ENCODE measurements around the gene CARMIL3.
"Not testable (repeated sequence)": the region's sequence is repeated elsewhere in the genome, so short reads cannot be mapped to it uniquely, and the experiment has no call there.

The CARMIL3 gene

DNA sequence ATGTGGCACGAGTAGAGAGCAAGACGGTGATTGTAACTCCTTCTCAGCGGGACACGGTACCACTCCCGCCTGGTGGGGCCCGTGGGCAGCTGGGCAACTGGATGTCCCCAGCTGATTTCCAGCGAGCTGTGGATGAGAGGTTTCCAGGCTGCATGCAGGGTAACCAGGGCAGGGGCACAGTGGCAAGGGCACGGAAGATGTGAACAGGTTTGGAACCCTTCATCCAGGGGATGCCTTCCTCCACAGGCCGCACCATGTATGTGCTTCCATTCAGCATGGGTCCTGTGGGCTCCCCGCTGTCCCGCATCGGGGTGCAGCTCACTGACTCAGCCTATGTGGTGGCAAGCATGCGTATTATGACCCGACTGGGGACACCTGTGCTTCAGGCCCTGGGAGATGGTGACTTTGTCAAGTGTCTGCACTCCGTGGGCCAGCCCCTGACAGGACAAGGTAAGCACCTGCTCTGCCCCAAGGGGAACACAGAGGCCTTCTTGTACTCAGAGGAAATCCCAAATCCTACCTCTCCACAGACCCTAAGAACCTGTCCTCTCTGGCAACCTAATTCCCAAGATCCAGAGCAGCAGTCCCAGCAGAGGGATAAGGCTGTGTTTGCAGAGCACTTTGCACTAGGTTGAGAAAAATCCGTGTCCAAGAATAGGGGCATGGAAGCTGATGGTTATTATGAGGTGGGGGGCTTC is 46.6 kb downstream of the CARMIL3 start:
- H3K9ac ChIP-seq (ENCODE audit: low read length), result no peak overlapping the region
- H3K4me1 ChIP-seq (ENCODE audit: control insufficient read depth, insufficient read depth, low read length), result peaks cover 20% of the 10 kb centered on the region
- no peak overlapping the region for H3K4me3 ChIP-seq (ENCODE audit: low read length)
- no peaks in the 10 kb centered on the region for H3K9me3 ChIP-seq (ENCODE audit: control insufficient read depth, low read length)
- H3K36me3 ChIP-seq (ENCODE audit: control insufficient read depth, insufficient read depth, low read length), result peaks cover 9% of the 10 kb centered on the region
- H3K27me3 ChIP-seq (ENCODE audit: control insufficient read depth, insufficient read depth, low read length), result no peaks in the 10 kb centered on the region

DNA sequence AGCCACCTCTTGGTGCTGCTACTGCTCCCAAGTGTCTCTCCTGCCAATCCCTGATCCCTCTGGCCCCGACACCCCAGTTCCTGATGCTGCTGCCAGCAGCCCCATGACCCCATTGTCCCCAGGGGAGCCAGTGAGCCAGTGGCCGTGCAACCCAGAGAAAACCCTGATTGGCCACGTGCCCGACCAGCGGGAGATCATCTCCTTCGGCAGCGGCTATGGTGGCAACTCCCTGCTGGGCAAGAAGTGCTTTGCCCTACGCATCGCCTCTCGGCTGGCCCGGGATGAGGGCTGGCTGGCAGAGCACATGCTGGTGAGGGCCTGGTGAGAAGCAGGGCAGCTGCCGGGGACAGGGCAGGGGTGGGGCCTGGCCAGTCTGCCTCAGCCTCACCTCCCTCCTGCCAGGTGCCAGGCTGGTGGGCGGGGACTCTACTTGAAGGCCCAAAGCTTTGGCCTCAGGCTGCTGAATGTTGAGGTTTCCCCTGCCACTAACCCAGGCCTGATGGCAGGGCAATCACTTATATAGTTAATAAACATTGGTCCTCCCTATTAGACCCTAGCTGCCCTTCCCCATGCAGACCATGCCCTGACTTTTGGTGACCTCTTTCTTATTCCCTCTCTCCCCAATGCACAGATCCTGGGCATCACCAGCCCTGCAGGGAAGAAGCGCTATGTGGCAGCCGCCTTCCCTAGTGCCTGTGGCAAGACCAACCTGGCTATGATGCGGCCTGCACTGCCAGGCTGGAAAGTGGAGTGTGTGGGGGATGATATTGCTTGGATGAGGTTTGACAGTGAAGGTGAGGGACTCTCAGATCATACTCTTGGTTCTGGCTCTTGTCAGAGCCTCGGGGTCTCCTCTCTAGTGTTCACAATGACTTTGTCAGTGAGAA is 47.4 kb downstream of the CARMIL3 start:
- Histone ChIP-seq H3K27me3 (ENCODE audit: control insufficient read depth, insufficient read depth, low read length) (no peaks in the 10 kb centered on the region), H3K4me3 (ENCODE audit: low read length) (no peak overlapping the region), H3K36me3 (ENCODE audit: control insufficient read depth, insufficient read depth, low read length) (peaks cover 9% of the 10 kb centered on the region), H3K9me3 (ENCODE audit: control insufficient read depth, low read length) (no peaks in the 10 kb centered on the region), H3K4me1 (ENCODE audit: control insufficient read depth, insufficient read depth, low read length) (peaks cover 15% of the 10 kb centered on the region), H3K9ac (ENCODE audit: low read length) (no peak overlapping the region)

DNA sequence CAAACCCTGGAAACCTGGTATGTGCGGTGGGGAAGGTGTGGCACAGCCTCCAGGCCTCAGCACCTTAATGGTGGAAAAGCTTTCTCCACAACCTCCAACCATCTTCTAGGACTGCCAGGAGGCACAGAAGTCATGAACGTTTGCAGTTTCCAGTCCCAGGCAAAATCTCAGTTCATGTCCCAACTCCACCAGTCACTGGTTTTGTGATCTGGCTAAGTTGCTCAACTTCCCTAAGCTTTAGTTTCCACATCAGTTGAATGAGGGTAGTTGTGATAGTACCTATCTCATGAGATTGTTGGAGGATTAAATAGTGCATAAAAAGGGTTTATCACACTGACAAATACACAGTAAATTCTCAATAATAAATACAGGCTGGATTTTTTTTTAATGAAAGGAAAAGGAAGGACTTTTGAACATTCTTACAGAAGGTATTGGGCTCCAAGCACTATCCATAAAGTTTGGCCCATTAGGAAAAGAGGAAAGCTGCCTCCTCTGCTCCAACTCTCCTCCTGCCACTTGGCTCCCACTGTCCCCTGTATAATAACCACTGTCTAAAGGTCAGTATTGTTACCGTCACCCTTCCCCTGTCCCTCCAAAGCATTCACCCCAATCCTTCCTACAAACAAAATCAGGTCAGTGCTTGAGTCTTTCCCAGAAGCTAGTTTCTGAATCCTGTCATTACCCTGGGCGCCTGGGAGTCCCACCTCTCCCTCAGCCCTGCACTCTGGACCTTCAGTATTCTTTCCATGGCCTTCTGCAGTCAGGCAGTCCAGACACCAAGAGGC is 48.6 kb downstream of the CARMIL3 start:
- no peak overlapping the region for H3K4me3 ChIP-seq (ENCODE audit: low read length)
- H3K36me3 ChIP-seq (ENCODE audit: control insufficient read depth, insufficient read depth, low read length), result peaks cover 9% of the 10 kb centered on the region
- peaks cover 10% of the 10 kb centered on the region for H3K4me1 ChIP-seq (ENCODE audit: control insufficient read depth, insufficient read depth, low read length)
- H3K9me3 ChIP-seq (ENCODE audit: control insufficient read depth, low read length), result no peaks in the 10 kb centered on the region
- H3K27me3 ChIP-seq (ENCODE audit: control insufficient read depth, insufficient read depth, low read length), result no peaks in the 10 kb centered on the region
- H3K9ac ChIP-seq (ENCODE audit: low read length), result no peak overlapping the region

DNA sequence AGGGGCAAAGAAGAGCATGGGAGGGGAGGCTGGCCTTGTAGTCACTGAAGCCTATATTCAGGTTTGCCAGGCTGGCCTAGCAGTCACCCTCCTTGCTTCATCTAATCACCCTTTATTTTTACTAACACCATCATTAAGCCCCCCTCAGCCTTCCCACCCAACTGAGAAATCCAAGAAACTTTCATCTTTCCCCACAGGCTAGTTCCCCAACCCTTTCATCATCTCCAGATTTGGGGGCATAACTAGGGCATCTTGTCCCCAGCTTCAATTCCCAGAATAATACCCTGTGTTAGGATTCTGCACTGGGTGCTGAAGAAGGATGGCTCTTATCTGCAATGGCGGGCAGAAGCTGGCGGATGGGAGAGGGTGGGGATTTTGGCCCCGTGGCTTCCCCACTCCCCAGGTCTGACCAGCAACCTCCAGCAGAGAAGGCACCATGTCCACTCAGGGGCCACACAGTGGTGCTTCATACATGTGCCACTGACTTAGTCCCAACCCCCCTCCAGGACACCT is 49.2 kb downstream of the CARMIL3 start:
- no peaks in the 10 kb centered on the region for H3K9me3 ChIP-seq (ENCODE audit: control insufficient read depth, low read length)
- H3K27me3 ChIP-seq (ENCODE audit: control insufficient read depth, insufficient read depth, low read length), result no peaks in the 10 kb centered on the region
- H3K9ac ChIP-seq (ENCODE audit: low read length), result no peak overlapping the region
- H3K36me3 ChIP-seq (ENCODE audit: control insufficient read depth, insufficient read depth, low read length), result peaks cover 9% of the 10 kb centered on the region
- H3K4me1 ChIP-seq (ENCODE audit: control insufficient read depth, insufficient read depth, low read length), result peaks cover 6% of the 10 kb centered on the region
- no peak overlapping the region for H3K4me3 ChIP-seq (ENCODE audit: low read length)

DNA sequence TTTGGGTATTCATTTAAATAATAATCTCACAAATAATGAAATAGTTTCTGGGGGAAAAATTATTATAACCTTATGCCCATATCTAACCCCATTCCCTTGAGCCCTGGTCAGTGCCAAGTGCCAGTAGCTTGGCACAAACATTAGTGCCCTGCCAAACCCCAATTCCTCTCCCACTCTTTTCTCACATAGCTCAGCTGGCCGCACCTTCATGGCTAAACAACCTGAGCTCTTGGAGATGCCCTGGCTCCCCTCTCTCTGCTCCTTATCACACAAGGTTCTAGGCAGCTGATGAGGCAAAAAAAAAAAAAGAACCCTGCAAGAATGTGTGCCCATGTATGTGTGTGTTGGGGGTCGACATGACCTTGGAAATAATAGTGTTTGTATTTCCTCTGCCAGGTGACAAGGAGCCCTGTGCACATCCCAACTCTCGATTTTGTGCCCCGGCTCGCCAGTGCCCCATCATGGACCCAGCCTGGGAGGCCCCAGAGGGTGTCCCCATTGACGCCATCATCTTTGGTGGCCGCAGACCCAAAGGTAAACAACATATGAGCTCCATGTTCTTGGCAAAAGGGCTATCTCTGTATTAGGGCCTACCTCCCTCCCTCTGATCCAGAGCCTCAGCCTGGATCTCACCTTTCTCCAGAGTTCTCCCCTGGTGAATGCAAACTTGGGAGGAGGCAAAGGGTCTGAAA is 50.7 kb downstream of the CARMIL3 start:
- Histone ChIP-seq H3K9ac (ENCODE audit: low read length) (no peak overlapping the region), H3K4me1 (ENCODE audit: control insufficient read depth, insufficient read depth, low read length) (peaks cover 6% of the 10 kb centered on the region), H3K4me3 (ENCODE audit: low read length) (no peak overlapping the region), H3K27me3 (ENCODE audit: control insufficient read depth, insufficient read depth, low read length) (no peaks in the 10 kb centered on the region), H3K36me3 (ENCODE audit: control insufficient read depth, insufficient read depth, low read length) (peaks cover 9% of the 10 kb centered on the region), H3K9me3 (ENCODE audit: control insufficient read depth, low read length) (no peaks in the 10 kb centered on the region)

DNA sequence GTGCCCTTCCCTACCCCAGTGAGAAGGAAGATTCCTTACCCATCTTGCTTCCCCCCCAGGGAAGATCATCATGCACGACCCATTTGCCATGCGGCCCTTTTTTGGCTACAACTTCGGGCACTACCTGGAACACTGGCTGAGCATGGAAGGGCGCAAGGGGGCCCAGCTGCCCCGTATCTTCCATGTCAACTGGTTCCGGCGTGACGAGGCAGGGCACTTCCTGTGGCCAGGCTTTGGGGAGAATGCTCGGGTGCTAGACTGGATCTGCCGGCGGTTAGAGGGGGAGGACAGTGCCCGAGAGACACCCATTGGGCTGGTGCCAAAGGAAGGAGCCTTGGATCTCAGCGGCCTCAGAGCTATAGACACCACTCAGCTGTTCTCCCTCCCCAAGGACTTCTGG is 51.6 kb downstream of the CARMIL3 start:
- H3K9ac ChIP-seq (ENCODE audit: low read length), result no peak overlapping the region
- no peaks in the 10 kb centered on the region for H3K27me3 ChIP-seq (ENCODE audit: control insufficient read depth, insufficient read depth, low read length)
- H3K9me3 ChIP-seq (ENCODE audit: control insufficient read depth, low read length), result no peaks in the 10 kb centered on the region
- H3K36me3 ChIP-seq (ENCODE audit: control insufficient read depth, insufficient read depth, low read length), result peaks cover 4% of the 10 kb centered on the region
- no peak overlapping the region for H3K4me3 ChIP-seq (ENCODE audit: low read length)
- peaks cover 6% of the 10 kb centered on the region for H3K4me1 ChIP-seq (ENCODE audit: control insufficient read depth, insufficient read depth, low read length)

DNA sequence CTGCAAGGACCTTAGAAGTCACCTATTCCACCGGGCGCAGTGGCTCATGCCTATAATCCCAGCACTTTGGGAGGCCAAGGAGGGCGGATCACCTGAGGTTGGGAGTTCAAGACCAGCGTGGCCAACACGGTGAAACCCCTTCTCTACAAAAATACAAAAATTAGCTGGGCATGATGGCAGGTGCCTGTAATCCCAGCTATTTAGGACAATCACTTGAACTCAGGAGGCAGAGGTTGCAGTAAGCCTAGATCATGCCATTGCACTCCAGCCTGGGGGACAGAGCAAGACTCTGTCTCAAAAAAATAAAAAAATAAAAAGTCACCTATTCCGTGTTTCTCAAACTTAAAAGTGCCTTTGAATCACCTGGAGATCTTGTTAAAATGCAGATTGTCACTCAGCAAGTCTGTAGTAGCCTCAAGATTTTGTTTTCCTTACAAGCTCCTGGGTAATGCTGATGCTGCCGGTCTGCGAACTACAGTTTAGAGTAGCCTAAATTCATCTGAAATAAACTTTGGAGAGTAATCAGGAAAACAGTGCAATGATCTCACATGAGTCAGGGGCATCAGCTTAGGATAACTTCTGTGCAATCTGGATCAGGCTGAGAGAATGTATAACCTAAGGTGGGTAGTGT is 53.9 kb downstream of the CARMIL3 start:
- not testable (repeated sequence) for H3K27me3 ChIP-seq (ENCODE audit: control insufficient read depth, insufficient read depth, low read length); H3K4me3 ChIP-seq (ENCODE audit: low read length); H3K9me3 ChIP-seq (ENCODE audit: control insufficient read depth, low read length); H3K36me3 ChIP-seq (ENCODE audit: control insufficient read depth, insufficient read depth, low read length); H3K9ac ChIP-seq (ENCODE audit: low read length); H3K4me1 ChIP-seq (ENCODE audit: control insufficient read depth, insufficient read depth, low read length)

DNA sequence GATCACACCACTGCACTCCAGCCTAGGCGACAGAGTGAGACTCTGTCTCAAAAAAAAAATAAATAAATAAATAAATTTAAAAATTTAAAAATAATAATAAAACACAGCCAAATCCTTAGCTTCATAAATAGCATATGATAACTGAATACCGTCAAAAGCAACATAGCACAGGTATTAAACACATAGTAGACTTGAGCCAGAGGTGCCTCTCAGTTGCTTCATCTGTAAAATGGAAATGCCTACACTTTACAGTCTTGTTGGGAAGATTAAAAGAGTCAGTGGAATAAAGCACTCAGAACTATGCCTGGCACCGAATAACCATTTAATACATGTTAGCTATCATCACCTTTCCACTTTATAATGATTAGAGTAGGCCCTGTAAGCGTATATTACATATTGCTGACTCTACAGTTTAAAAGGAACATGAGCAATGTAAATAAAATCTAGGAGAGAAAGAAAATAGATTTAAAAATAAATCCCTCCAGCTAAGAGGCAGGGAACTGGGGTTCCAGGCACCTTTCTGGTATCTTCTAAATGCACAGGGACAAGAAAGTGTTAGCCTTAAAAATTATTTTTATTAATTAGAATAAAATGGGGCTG is 55.0 kb downstream of the CARMIL3 start:
- H3K4me1 ChIP-seq (ENCODE audit: control insufficient read depth, insufficient read depth, low read length), result peaks cover 5% of the 10 kb centered on the region
- H3K9me3 ChIP-seq (ENCODE audit: control insufficient read depth, low read length), result no peaks in the 10 kb centered on the region
- H3K9ac ChIP-seq (ENCODE audit: low read length), result no peak overlapping the region
- no peak overlapping the region for H3K4me3 ChIP-seq (ENCODE audit: low read length)
- no peaks in the 10 kb centered on the region for H3K27me3 ChIP-seq (ENCODE audit: control insufficient read depth, insufficient read depth, low read length)
- H3K36me3 ChIP-seq (ENCODE audit: control insufficient read depth, insufficient read depth, low read length), result no peaks in the 10 kb centered on the region

DNA sequence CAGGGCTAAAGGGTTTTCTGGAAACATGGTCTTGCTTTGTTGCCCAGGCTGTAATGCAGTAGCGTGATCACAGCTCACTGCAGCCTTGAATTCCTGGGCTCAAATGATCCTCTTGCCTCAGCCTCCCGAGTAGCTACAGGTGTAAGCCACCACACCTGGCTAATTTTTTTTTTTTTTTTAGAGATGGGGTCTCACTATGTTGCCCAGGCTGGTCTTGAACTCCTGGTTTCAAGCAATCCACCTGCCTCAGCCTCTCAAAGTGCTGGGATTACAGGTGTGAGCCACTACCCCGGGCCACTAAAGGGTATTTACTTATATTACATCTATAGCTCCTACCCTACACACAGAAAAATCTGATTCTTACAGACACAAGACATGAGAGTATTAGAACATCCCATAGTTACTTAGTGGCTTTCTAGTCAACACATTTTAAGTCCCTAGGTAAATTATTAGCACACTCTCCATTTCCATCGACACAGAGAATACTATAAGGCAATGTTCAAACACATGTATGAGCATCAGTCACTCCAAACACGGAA is 56.6 kb downstream of the CARMIL3 start:
- no peaks in the 10 kb centered on the region for H3K9me3 ChIP-seq (ENCODE audit: control insufficient read depth, low read length)
- peaks cover 7% of the 10 kb centered on the region for H3K4me1 ChIP-seq (ENCODE audit: control insufficient read depth, insufficient read depth, low read length)
- no peaks in the 10 kb centered on the region for H3K36me3 ChIP-seq (ENCODE audit: control insufficient read depth, insufficient read depth, low read length)
- no peak overlapping the region for H3K9ac ChIP-seq (ENCODE audit: low read length)
- H3K27me3 ChIP-seq (ENCODE audit: control insufficient read depth, insufficient read depth, low read length), result no peaks in the 10 kb centered on the region
- no peak overlapping the region for H3K4me3 ChIP-seq (ENCODE audit: low read length)

DNA sequence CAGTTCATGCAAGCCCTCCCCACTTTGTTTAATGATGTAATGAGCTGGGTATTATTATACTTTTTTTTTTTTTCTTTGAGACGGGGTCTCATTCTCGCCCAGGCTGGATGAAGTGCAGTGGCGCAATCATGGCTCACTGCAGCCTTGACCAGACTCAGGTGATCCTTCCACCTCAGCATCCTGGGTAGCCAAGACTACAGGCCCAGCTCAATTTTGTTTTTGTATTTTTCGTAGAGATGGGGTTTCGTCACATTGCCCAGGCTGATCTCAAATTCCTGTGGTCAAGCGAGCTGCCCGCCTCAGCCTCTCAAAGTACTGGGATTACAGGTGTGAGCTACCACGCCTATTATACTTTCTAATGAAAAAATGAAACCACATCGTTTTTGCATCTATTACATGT is 58.3 kb downstream of the CARMIL3 start:
- Histone ChIP-seq H3K4me3 (ENCODE audit: low read length) (no peak overlapping the region), H3K4me1 (ENCODE audit: control insufficient read depth, insufficient read depth, low read length) (peaks cover 11% of the 10 kb centered on the region)

DNA sequence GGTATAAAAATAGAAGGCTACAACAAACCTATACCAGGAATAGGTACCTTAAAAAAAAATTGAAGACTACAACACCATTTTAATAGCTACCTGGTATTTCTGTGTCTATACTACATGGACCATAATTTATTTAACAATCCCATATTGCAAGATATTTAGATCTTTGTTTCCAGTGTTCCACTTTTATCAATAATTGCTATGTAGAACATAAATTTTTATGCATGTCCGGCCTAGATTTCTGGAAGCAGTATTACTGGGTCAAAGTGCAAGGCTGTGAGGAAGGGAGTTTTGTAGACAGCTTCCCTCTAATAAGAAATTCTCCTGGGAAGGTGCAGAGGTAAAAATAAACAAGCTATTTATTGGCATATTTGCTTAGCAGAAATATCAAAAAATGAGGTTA is 58.7 kb downstream of the CARMIL3 start:
- H3K4me3 ChIP-seq (ENCODE audit: low read length), result no peak overlapping the region

More for the DNA sequence above, 58.3 kb downstream of the CARMIL3 start:
- Histone ChIP-seq H3K9ac (ENCODE audit: low read length) (no peak overlapping the region), H3K9me3 (ENCODE audit: control insufficient read depth, low read length) (no peaks in the 10 kb centered on the region), H3K27me3 (ENCODE audit: control insufficient read depth, insufficient read depth, low read length) (no peaks in the 10 kb centered on the region), H3K36me3 (ENCODE audit: control insufficient read depth, insufficient read depth, low read length) (no peaks in the 10 kb centered on the region)

More for the DNA sequence above, 58.7 kb downstream of the CARMIL3 start:
- H3K36me3 ChIP-seq (ENCODE audit: control insufficient read depth, insufficient read depth, low read length), result no peaks in the 10 kb centered on the region
- H3K9ac ChIP-seq (ENCODE audit: low read length), result no peak overlapping the region
- peaks cover 11% of the 10 kb centered on the region for H3K4me1 ChIP-seq (ENCODE audit: control insufficient read depth, insufficient read depth, low read length)
- H3K9me3 ChIP-seq (ENCODE audit: control insufficient read depth, low read length), result no peaks in the 10 kb centered on the region
- H3K27me3 ChIP-seq (ENCODE audit: control insufficient read depth, insufficient read depth, low read length), result no peaks in the 10 kb centered on the region

Data from mucosa of stomach (tissue), 1 donor.